MG63 (cell line): Measurements from ENCODE around the gene TM9SF1. TPM values are rescaled to one million over a fixed set of nuclear protein-coding genes. Genes with fewer than 3 reads are reported as not detected.

ENCODE experiments used
- DNase-seq: peaks from one replicate; pipeline ENCODE4 v3.0.0-alpha.2; 2020
- H3K27me3 ChIP-seq: fragments of 250-450 bp; sonication (Bioruptor Pico); 2 replicates; pipeline ENCODE4 v1.5.1; 2020; ENCODE audit warnings: mild to moderate bottlenecking, moderate library complexity
- H3K36me3 ChIP-seq: fragments of 250-450 bp; sonication (Bioruptor Pico); 2 replicates; pipeline ENCODE4 v1.5.1; 2020; ENCODE audit warnings: mild to moderate bottlenecking, moderate library complexity
- H3K4me3 ChIP-seq: fragments of 250-450 bp; sonication (Bioruptor Pico); 2 replicates; pipeline ENCODE4 v1.5.1; 2020; ENCODE audit warnings: mild to moderate bottlenecking, moderate library complexity
- H3K9me3 ChIP-seq: fragments of 250-450 bp; sonication (Bioruptor Pico); 2 replicates; pipeline ENCODE4 v1.5.1; 2020; ENCODE audit warnings: mild to moderate bottlenecking, moderate library complexity
- total RNA-seq: library from RNA; depleted of rRNA; stranded (reverse); fragments of >200 nt; shearing (Covaris generic); gene quantifications from 2 replicates; pipeline ENCODE4 v1.2.3, GENCODE V29; 2014; ENCODE audit warnings: low replicate concordance

The TM9SF1 gene
- total RNA-seq, 1 experiment from 2014 or later, result 39.3 TPM

DNA sequence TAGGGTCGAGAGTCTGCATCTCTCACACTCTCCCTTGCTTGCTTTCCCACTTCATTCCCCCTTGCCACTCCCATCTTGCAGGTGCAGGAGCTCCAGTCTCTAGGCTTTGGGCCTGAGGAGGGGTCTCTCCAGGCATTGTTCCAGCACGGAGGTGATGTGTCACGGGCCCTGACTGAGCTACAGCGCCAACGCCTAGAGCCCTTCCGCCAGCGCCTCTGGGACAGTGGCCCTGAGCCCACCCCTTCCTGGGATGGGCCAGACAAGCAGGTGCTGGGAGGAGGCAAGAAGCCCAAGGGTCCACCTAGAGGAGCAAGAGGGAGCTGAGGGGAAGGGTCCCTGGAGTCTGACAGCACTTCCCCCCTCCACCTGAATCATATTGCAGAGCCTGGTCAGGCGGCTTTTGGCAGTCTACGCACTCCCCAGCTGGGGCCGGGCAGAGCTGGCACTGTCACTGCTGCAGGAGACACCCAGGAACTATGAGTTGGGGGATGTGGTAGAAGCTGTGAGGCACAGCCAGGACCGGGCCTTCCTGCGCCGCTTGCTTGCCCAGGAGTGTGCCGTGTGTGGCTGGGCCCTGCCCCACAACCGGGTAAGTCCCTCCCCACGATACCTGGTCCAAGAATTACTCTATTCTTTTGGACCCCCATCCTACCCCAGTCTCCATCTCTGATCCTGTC lies 43.7 kb downstream of the TM9SF1 start:
- DNase-seq, result no peak
- H3K27me3 ChIP-seq, result no peaks in the 10 kb centered on the region
- peaks cover 31% of the 10 kb centered on the region for H3K36me3 ChIP-seq
- H3K4me3 ChIP-seq, result no peak overlapping the region
- no peaks in the 10 kb centered on the region for H3K9me3 ChIP-seq

DNA sequence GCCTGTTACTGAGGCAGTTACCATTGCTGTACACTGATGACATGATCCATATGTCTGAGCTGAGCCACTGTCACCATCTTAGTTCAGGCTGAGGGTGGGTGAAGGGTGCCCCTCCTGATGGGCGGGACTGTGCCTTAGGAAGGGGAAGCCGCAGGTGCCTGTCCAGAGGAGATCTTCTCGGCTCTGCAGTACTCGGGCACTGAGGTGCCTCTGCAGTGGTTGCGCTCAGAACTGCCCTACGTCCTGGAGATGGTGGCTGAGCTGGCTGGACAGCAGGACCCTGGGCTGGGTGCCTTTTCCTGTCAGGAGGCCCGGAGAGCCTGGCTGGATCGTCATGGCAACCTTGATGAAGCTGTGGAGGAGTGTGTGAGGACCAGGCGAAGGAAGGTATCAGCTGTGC lies 44.2 kb downstream of the TM9SF1 start:
- H3K9me3 ChIP-seq, result no peaks in the 10 kb centered on the region
- no peak overlapping the region for H3K4me3 ChIP-seq
- peaks cover 31% of the 10 kb centered on the region for H3K36me3 ChIP-seq
- no peak for DNase-seq
- H3K27me3 ChIP-seq, result no peaks in the 10 kb centered on the region

GRCh38 chr14:24150567-24150966 lies 44.7 kb downstream of the TM9SF1 start:
- Histone ChIP-seq H3K36me3 (peaks cover 29% of the 10 kb centered on the region), H3K27me3 (no peaks in the 10 kb centered on the region), H3K9me3 (no peaks in the 10 kb centered on the region), H3K4me3 (no peak overlapping the region)
- DNase-seq, result no peak

- peaks cover 25% of the 10 kb centered on the region for H3K36me3 ChIP-seq
- DNase-seq, result no peak
- no peaks in the 10 kb centered on the region for H3K9me3 ChIP-seq
- no peaks in the 10 kb centered on the region for H3K27me3 ChIP-seq
- no peak overlapping the region for H3K4me3 ChIP-seq
These were observed 45.2 kb downstream of the TM9SF1 start for GRCh38 chr14:24150061-24150460.

DNA sequence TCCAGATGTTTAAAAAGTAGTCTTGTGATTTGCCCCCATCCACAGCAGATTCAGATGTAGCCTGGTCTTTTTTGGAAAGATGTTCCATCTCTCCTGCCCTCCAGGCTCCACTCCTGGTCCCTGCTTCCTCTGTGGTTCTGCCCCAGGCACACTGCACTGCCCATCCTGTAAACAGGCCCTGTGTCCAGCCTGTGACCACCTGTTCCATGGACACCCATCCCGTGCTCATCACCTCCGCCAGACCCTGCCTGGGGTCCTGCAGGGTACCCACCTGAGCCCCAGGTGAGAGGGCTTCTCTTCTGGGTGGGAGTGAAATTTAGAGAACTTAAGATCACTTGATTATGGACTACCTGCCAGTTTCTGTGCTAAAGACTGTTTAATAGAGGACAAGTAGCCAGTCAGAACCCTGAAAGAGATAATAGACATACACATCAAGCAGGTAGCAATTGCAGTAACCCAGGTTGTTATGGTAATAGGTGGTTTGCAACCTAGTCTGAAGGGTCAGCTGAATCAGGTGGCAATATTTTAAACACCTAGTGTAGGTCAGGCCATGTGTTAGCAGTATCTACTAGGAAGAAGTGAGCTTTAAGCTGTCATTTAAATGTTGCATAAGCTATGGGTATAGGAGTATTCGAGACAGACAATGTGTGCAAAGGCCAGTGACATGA lies 45.8 kb downstream of the TM9SF1 start:
- Histone ChIP-seq H3K4me3 (no peak overlapping the region), H3K36me3 (peaks cover 27% of the 10 kb centered on the region), H3K9me3 (no peaks in the 10 kb centered on the region), H3K27me3 (no peaks in the 10 kb centered on the region)
- no peak for DNase-seq

GRCh38 chr14:24147761-24148428 lies 47.3 kb downstream of the TM9SF1 start:
- H3K9me3 ChIP-seq, result no peaks in the 10 kb centered on the region
- no peak for DNase-seq
- no peaks in the 10 kb centered on the region for H3K27me3 ChIP-seq
- H3K36me3 ChIP-seq, result peaks cover 32% of the 10 kb centered on the region
- peak overlapping the region; percentile 94 for H3K4me3 ChIP-seq

DNA sequence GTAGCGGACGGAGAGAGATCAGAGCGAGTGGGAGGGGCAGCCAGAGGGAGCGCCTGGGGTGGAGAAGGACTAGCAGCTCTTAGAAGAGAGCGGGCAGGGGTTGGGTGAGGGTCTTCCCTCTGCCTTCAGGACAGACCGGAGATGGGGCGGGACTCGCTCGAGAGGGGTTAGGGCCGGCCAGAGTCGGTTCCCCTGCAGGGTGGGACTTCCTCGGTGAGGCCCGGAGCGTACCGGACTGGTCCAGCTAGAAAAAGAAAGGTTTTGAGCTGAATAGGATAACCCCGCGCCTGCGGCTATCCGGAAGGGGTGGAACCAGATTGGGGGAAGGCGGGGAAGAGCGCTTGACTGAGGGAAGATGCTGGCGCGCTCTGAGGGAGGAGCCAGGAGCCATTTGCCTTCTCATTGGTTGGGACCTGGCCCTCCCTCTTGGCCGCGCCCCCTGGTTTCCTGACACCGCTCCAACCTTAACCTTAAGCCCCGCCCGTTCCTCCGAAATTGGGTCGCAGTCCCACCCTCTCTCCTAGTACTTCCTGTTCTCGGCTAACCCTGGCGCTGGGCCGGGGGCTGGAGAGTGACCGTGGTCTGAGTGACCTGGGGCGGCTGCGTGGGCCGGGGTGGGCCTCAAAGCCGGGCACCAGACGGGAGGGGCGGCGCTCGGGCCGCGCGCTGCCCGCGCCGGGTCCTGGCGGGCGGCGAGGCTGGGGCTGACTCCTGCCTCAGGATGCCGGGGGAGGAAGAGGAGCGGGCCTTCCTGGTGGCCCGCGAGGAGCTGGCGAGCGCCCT lies 48.1 kb downstream of the TM9SF1 start, which contains the start of gene RNF31:
TSS of gene RNF31 (plus strand) at position 521 of the 783 bp plus-strand sequence. CDS start at position 722, 201 bp downstream.
- Histone ChIP-seq H3K27me3 (no peaks in the 10 kb centered on the region), H3K36me3 (peaks cover 35% of the 10 kb centered on the region), H3K4me3 (peak within 1 kb of the TSS; percentile 94), H3K9me3 (no peaks in the 10 kb centered on the region)
- DNase-seq, result peak; percentile 94

- peaks cover 35% of the 10 kb centered on the region for H3K36me3 ChIP-seq
- DNase-seq, result peak; percentile 97
- no peaks in the 10 kb centered on the region for H3K9me3 ChIP-seq
- peak within 1 kb of the TSS; percentile 94 for H3K4me3 ChIP-seq
- H3K27me3 ChIP-seq, result no peaks in the 10 kb centered on the region
These were observed 48.7 kb downstream of the TM9SF1 start, which contains the start of gene PSME2 for GRCh38 chr14:24146453-24146977. Gene PSME2 (minus strand): TSS chr14:24146610. CDS start chr14:24146581, 29 bp downstream.

GRCh38 chr14:24145690-24146452 lies 49.4 kb downstream of the TM9SF1 start:
- no peak for DNase-seq
- Histone ChIP-seq H3K4me3 (peak overlapping the region; percentile 94), H3K9me3 (no peaks in the 10 kb centered on the region), H3K27me3 (no peaks in the 10 kb centered on the region), H3K36me3 (peaks cover 32% of the 10 kb centered on the region)

GRCh38 chr14:24145219-24145618 lies 50.0 kb downstream of the TM9SF1 start:
- DNase-seq, result no peak
- H3K9me3 ChIP-seq, result no peaks in the 10 kb centered on the region
- H3K4me3 ChIP-seq, result no peak overlapping the region; the same call in 1 of the 2 replicates
- peaks cover 29% of the 10 kb centered on the region for H3K36me3 ChIP-seq
- no peaks in the 10 kb centered on the region for H3K27me3 ChIP-seq

DNA sequence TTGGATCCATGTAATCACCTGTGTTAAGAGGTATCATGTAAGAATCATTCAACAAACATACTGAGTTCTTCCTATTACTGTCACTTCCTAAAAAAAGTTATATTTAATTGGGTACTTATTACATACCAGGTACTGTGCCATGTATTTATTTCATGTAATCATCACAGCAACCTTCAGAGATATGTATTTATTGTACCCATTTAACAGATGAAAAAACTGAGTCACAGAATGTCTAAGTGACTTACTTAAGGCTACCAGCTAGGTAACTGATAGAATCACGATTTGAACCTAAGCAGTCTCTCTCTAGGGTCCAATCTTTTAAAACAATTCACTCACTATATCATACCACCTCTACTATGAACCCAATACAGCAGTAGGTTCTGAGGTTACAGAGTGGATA lies 50.8 kb downstream of the TM9SF1 start:
- H3K36me3 ChIP-seq, result peaks cover 27% of the 10 kb centered on the region
- H3K4me3 ChIP-seq, result no peak overlapping the region
- no peak for DNase-seq
- no peaks in the 10 kb centered on the region for H3K9me3 ChIP-seq
- H3K27me3 ChIP-seq, result no peaks in the 10 kb centered on the region

DNA sequence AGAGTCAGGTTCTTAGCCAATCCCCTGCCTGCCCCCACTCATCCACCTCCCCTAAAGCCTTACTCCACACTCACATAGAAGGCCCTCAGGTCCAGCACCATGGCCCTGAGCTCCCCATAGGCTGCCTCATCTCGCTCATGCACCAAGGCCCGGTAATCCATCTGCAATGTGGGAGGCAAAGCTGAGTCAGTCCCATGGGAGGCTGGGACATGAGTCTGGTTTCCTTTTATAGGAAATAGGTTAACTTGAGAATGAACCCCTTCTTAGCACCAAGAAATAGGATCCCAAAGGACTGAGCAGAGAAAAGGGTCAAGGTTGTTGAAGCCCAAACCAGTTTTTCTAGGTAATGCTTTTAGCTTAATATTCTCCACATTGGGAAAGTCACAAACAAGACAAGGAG lies 51.7 kb downstream of the TM9SF1 start:
- DNase-seq, result no peak
- H3K36me3 ChIP-seq, result peaks cover 29% of the 10 kb centered on the region
- no peak overlapping the region for H3K4me3 ChIP-seq
- no peaks in the 10 kb centered on the region for H3K9me3 ChIP-seq
- no peaks in the 10 kb centered on the region for H3K27me3 ChIP-seq

DNA sequence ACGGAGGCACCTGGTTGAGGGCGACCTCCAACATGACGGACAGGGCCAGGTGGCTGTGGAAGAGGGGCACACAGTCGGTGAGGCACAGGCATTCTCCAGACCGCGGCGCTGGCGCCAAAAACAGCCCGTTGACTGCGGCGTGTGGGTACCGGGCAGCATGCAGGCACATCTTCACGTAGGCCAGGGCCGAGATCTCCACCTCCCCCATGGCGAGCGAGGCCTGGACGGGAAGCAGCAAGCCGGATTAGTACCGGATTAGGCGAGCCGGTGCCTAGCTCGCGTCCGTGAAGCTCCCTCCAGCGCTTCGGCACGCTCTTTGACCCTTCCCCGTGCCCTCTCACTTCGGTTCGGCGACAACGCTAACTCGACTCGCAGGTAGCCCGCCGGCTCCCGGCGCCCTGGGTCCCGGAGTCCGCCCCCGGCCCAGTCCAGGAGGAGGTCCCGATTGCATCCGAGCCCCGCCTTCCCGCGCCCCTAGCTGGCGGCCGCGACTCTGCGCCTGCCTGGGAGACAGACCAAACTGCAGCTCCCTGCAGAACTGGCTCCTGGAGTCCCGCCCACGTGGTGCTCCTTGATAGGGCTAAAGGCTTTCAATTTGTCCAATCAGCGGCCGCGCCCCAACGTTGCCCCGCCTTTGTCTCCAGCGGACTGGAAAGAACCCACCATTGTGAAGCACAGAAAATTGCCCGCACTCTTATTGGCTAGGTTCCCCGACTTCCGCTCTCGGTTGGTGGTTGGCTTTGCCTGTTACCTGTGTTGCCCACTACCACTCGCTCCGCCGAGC lies 54.0 kb downstream of the TM9SF1 start, which contains the start of gene EMC9:
TSS of gene EMC9 (minus strand) at position 495 of the 784 bp plus-strand sequence. CDS start at position 208, 287 bp downstream.
- peak; percentile 98 for DNase-seq
- H3K9me3 ChIP-seq, result no peaks in the 10 kb centered on the region
- peak within 1 kb of the TSS; percentile 78 for H3K4me3 ChIP-seq
- no peaks in the 10 kb centered on the region for H3K27me3 ChIP-seq
- H3K36me3 ChIP-seq, result peaks cover 31% of the 10 kb centered on the region

DNA sequence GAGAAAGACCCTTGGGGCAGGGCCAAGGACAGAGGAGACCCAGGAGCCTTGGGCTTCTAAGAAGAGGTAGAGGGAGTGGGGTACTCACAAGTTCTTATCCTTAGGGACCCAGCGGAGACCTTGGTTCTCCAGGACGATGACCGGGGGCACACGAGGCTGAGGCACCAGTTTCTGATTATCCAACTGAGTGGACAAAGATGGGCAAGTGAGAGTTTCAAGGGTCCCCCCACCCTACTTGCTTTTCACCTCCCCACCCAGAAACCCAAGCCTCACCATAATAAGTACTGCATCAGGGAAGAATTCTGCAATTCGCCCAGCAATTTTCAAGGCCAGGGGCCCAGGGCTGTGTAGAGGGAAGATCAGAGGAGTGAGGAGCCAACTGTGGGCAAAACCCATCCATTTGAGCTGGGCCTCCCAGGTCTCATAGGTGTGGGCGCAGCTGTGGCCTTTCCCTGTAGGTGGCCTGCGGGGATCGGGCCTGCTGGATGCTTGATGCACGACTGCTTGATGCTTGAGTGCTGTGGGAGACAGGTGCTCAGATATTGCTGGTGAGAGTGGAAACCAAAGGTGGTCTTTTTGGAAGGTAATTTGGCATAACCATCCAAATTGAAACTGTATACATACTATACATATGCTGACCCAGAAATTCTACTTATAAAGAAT lies 55.8 kb downstream of the TM9SF1 start:
- Histone ChIP-seq H3K9me3 (no peaks in the 10 kb centered on the region), H3K27me3 (no peaks in the 10 kb centered on the region), H3K4me3 (no peak overlapping the region; the same call in 1 of the 2 replicates), H3K36me3 (peaks cover 22% of the 10 kb centered on the region)
- no peak for DNase-seq
